ENCODE results near the gene PCDHGB6.
"Not testable (repeated sequence)": the region's sequence is repeated elsewhere in the genome, so short reads cannot be mapped to it uniquely, and the experiment has no call there.

Gene PCDHGB6

GRCh38 chr5:141389153-141390042, 18.4 kb upstream of the PCDHGB6 start:
- DNase-seq: no peak

GRCh38 chr5:141392429-141393198, 15.2 kb upstream of the PCDHGB6 start, which contains the start of gene PCDHGA8:
PCDHGA8 (plus strand) TSS chr5:141392633; CDS start chr5:141392814, 181 bp downstream.
- DNase-seq: no peak

- no peak for DNase-seq
Observed at GRCh38 chr5:141393267-141393666, 14.6 kb upstream of the PCDHGB6 start.

- not testable (repeated sequence) for DNase-seq
Observed at GRCh38 chr5:141394401-141395187, 13.2 kb upstream of the PCDHGB6 start.

GRCh38 chr5:141397756-141398551, 9.9 kb upstream of the PCDHGB6 start, which contains the start of gene PCDHGB5:
PCDHGB5 (plus strand) TSS chr5:141397947; CDS start chr5:141398128, 181 bp downstream.
- DNase-seq: peak; percentile 34

GRCh38 chr5:141398608-141399007, 9.2 kb upstream of the PCDHGB6 start:
- DNase-seq: no peak

- DNase-seq: no peak
Observed at GRCh38 chr5:141399555-141400258, 8.1 kb upstream of the PCDHGB6 start.

- DNase-seq: peak; percentile 59
Observed at GRCh38 chr5:141402553-141403243, 5.1 kb upstream of the PCDHGB6 start, which contains the start of gene PCDHGA9. PCDHGA9 (plus strand) TSS chr5:141402778; CDS start chr5:141402953, 175 bp downstream.

- DNase-seq: no peak
Observed at GRCh38 chr5:141403387-141403786, 4.4 kb upstream of the PCDHGB6 start.

GRCh38 chr5:141409598-141410306, 1.9 kb downstream of the PCDHGB6 start:
- DNase-seq: no peak

GRCh38 chr5:141411575-141411974, 3.8 kb downstream of the PCDHGB6 start:
- no peak for DNase-seq

- peak; percentile 52 for DNase-seq
Observed at GRCh38 chr5:141412854-141413539, 5.2 kb downstream of the PCDHGB6 start, which contains the start of gene PCDHGA10. PCDHGA10 (plus strand) TSS chr5:141412987; CDS start chr5:141413176, 189 bp downstream.

- DNase-seq: no peak
Observed at GRCh38 chr5:141413540-141414069, 5.8 kb downstream of the PCDHGB6 start.

- DNase-seq: not testable (repeated sequence)
Observed at GRCh38 chr5:141414548-141415274, 6.9 kb downstream of the PCDHGB6 start.

GRCh38 chr5:141415275-141415618, 7.4 kb downstream of the PCDHGB6 start:
- not testable (repeated sequence) for DNase-seq

- peak; percentile 73 for DNase-seq
Observed at GRCh38 chr5:141417494-141418172, 9.8 kb downstream of the PCDHGB6 start, which contains the start of gene PCDHGB7. PCDHGB7 (plus strand) TSS chr5:141417677; CDS start chr5:141417860, 183 bp downstream.
